DND-41 (cell line): ENCODE measurements around the gene TMEM259.
A peak's percentile ranks its signal among the peaks of the same experiment; 100 is the strongest.

Source experiments
- ATAC-seq: fragments of 200-7000 bp; cut with Tn5 transposase; 3 replicates; pipeline ENCODE4 v1.9.1; 2021; ENCODE audit warnings: low read depth; ENCODE audit not compliant: insufficient read depth
- DNase-seq: peaks from one replicate; pipeline ENCODE4 v3.0.0-alpha.2; 2020
- H2AFZ ChIP-seq: 2 replicates; pipeline ENCODE4 v1.6.0; 2012; ENCODE audit warnings: low read depth, low read length
- H3K27ac ChIP-seq: 2 replicates; pipeline ENCODE4 v1.5.1; 2012; ENCODE audit warnings: low read length, inconsistent platforms
- H3K27me3 ChIP-seq: fragments of 200-600 bp; sonication (generic); 2 replicates; pipeline ENCODE4 v1.6.0; 2012; ENCODE audit warnings: low read length, mild to moderate bottlenecking, inconsistent platforms; ENCODE audit not compliant: insufficient read depth, poor library complexity
- H3K36me3 ChIP-seq: 2 replicates; pipeline ENCODE4 v1.5.1; 2012; ENCODE audit warnings: low read length, inconsistent platforms; ENCODE audit not compliant: insufficient read depth
- H3K4me1 ChIP-seq: 2 replicates; pipeline ENCODE4 v1.5.1; 2012; ENCODE audit warnings: mild to moderate bottlenecking, low read length; ENCODE audit not compliant: insufficient read depth
- H3K4me2 ChIP-seq: 2 replicates; pipeline ENCODE4 v1.6.0; 2012; ENCODE audit warnings: mild to moderate bottlenecking, moderate library complexity, low read length, inconsistent platforms; ENCODE audit not compliant: insufficient read depth
- H3K4me3 ChIP-seq, 2 experiments: fragments of 200-600 bp in 1 of 2; shearing (Covaris generic) in 1 of 2; 2 replicates each; pipeline ENCODE4 v1.5.1; 2012 to 2016; ENCODE audit warnings: inconsistent platforms in 2 of 2, low read length in 2 of 2, mild to moderate bottlenecking in 2 of 2, low read depth in 1 of 2, moderate library complexity in 1 of 2
- H3K79me2 ChIP-seq: 2 replicates; pipeline ENCODE4 v1.6.0; 2012; ENCODE audit warnings: low read length, inconsistent platforms; ENCODE audit not compliant: insufficient read depth
- H3K9ac ChIP-seq: 2 replicates; pipeline ENCODE4 v1.6.0; 2012; ENCODE audit warnings: low read depth, mild to moderate bottlenecking, inconsistent platforms, low read length, moderate library complexity
- H3K9me3 ChIP-seq: 2 replicates; pipeline ENCODE4 v1.5.1; 2012; ENCODE audit warnings: low read length, moderate library complexity, mild to moderate bottlenecking, inconsistent platforms; ENCODE audit not compliant: insufficient read depth, severe bottlenecking
- H4K20me1 ChIP-seq: 2 replicates; pipeline ENCODE4 v1.6.0; 2012; ENCODE audit warnings: low read length; ENCODE audit not compliant: insufficient read depth
- EZH2 ChIP-seq: IDR thresholded peaks from 3 replicates; pipeline ENCODE4 v1.6.1; 2012; ENCODE audit warnings: borderline replicate concordance, low read depth, mild to moderate bottlenecking, moderate library complexity, low read length, inconsistent platforms; ENCODE audit not compliant: severe bottlenecking
- TF ChIP-seq, protein P1 (sequence below): IDR thresholded peaks from 2 replicates; pipeline ENCODE4 v1.5.1; 2012; ENCODE audit warnings: borderline replicate concordance, low read length, moderate library complexity, mild to moderate bottlenecking; ENCODE audit not compliant: poor library complexity, severe bottlenecking; ENCODE audit errors: extremely low read depth

Gene TMEM259

DNA sequence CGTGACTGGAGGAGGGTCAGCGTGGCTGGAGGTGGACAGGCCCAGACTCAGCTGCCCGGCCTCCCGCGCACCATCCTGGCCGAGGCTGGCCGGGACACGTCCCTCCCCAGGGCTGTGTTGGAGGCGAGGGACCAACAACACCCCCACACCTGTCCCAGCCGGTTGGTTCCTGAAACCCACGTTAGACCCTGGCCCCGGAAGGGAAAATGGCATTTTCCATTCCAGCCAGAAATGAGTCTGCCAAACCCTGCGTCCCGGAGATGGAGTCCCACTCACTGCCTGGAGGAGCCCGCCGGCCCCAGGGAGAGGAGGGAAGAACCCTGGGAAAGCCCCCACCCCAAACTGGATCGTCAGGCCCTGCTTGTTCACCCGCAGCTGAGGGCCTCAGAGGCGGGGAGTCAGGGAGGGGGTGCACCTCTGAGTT lies 41.6 kb downstream of the TMEM259 start:
- Histone ChIP-seq H3K9ac (no peak overlapping the region), H3K79me2 (peaks cover 6% of the 10 kb centered on the region), H3K4me2 (no peak overlapping the region), H3K27me3 (no peaks in the 10 kb centered on the region), H4K20me1 (no peaks in the 10 kb centered on the region), H3K27ac (no peak overlapping the region), H3K9me3 (no peaks in the 10 kb centered on the region), H2AFZ (no peak overlapping the region), H3K4me1 (peaks cover 20% of the 10 kb centered on the region), H3K4me3 (no peak overlapping the region), H3K36me3 (no peaks in the 10 kb centered on the region)
- DNase-seq = no peak
- TF ChIP-seq, protein P1, sequence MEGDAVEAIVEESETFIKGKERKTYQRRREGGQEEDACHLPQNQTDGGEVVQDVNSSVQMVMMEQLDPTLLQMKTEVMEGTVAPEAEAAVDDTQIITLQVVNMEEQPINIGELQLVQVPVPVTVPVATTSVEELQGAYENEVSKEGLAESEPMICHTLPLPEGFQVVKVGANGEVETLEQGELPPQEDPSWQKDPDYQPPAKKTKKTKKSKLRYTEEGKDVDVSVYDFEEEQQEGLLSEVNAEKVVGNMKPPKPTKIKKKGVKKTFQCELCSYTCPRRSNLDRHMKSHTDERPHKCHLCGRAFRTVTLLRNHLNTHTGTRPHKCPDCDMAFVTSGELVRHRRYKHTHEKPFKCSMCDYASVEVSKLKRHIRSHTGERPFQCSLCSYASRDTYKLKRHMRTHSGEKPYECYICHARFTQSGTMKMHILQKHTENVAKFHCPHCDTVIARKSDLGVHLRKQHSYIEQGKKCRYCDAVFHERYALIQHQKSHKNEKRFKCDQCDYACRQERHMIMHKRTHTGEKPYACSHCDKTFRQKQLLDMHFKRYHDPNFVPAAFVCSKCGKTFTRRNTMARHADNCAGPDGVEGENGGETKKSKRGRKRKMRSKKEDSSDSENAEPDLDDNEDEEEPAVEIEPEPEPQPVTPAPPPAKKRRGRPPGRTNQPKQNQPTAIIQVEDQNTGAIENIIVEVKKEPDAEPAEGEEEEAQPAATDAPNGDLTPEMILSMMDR = no peak
- TF ChIP-seq EZH2 = no peak
- no peak for ATAC-seq

DNA sequence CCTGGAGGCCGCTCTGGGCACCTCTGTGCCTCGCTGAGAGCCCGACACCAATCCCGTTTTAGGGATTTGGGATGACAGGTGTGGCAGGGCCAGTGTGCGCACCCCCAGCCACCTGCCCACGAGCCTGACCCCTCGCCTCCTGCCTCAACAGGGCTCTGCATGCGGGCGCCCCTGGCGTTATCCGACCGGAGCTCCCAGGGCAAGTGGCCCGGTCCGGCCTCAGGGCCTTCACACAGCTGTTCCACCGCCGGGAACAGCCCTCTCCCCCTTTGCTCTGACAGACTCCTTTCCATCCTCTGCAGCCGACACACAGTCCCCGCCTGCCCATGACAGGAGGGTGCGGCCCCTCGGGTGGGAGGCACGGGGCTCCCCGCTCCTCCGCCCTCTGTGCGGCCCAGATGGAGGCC lies 43.9 kb downstream of the TMEM259 start:
- DNase-seq = no peak

DNA sequence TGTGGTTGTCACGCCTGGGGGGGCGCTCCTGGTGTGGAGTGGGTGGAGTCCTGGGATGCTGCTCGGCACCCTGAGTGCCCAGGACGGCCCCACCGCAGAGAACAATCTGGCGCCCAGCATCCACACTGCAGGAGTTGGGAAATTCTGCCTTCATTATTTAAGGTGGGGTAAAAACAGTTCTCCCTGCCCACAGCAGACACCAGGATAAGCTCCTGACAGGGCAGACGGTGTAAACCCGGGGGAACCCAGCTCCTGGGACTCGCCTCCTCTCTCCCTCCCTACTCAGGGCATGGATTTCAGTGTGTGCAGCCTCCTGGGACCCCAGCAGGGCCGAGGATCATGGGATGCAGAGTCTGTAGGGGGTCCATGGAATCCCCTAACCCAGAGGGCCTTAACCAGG lies 44.4 kb downstream of the TMEM259 start:
- Histone ChIP-seq H4K20me1 (no peaks in the 10 kb centered on the region), H3K27ac (no peak overlapping the region)
- TF ChIP-seq EZH2 = no peak
- TF ChIP-seq, protein P1 = no peak

More for the DNA sequence above, 43.9 kb downstream of the TMEM259 start:
- Histone ChIP-seq H3K4me2 (no peak overlapping the region), H3K9ac (no peak overlapping the region), H3K4me1 (no peaks in the 10 kb centered on the region), H3K9me3 (no peaks in the 10 kb centered on the region), H3K79me2 (no peaks in the 10 kb centered on the region), H4K20me1 (no peaks in the 10 kb centered on the region), H3K27ac (no peak overlapping the region), H3K36me3 (peaks cover 3% of the 10 kb centered on the region), H2AFZ (no peak overlapping the region), H3K27me3 (no peaks in the 10 kb centered on the region), H3K4me3 (no peak overlapping the region)
- 0 out of 3 replicates have a peak, but pooled peaks have one; percentile 15 for ATAC-seq
- TF ChIP-seq EZH2 = no peak

DNA sequence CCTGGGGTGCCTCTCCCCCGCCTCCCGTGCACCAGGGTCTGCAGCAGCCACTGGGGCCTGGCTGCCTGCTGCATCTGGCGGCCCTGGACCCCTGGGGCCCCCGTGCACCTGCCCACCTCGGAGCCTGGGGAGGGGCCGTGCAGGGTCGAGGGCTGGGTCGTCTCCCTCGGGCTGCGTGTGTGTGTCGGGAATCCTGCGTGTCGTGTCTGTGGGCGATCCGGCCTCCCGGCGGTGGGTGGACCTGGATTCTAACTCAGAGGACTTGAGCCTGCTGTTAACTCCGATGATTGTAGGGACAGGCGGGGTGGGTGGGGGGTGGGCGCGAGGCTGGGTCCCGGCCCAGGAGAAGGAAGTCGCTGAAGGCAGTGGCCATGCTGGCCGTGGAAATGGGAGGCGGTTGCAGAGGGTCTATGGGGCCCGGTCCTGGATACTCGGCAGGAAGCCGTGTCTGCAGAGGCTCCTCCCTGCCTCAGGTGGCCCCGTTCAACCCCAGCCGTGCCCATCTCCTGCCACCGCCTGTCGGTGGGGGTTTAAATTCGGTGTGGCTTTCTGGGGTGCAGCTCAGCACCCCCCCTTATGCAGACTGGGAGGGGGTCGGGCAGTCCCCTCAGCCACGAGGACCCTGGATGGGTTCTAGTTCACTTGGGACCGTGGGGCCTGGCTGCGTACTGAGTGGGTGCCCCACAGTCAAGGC lies 46.2 kb downstream of the TMEM259 start:
- TF ChIP-seq, protein P1 = no peak
- no peak for TF ChIP-seq EZH2
- no peaks in the 10 kb centered on the region for H3K79me2 ChIP-seq
- no peak overlapping the region for H3K4me3 ChIP-seq
- ATAC-seq = no peak
- no peaks in the 10 kb centered on the region for H3K4me1 ChIP-seq
- no peak overlapping the region for H3K9ac ChIP-seq
- H3K27ac ChIP-seq = no peak overlapping the region
- H3K9me3 ChIP-seq = peaks cover 10% of the 10 kb centered on the region
- H2AFZ ChIP-seq = no peak overlapping the region
- peaks cover 24% of the 10 kb centered on the region for H3K36me3 ChIP-seq
- no peaks in the 10 kb centered on the region for H4K20me1 ChIP-seq
- no peak overlapping the region for H3K4me2 ChIP-seq
- no peaks in the 10 kb centered on the region for H3K27me3 ChIP-seq
- no peak for DNase-seq

More for the DNA sequence above, 44.4 kb downstream of the TMEM259 start:
- no peaks in the 10 kb centered on the region for H3K79me2 ChIP-seq
- H3K4me2 ChIP-seq = no peak overlapping the region
- no peak overlapping the region for H2AFZ ChIP-seq
- no peaks in the 10 kb centered on the region for H3K27me3 ChIP-seq
- H3K4me1 ChIP-seq = no peaks in the 10 kb centered on the region
- no peak overlapping the region for H3K9ac ChIP-seq
- H3K9me3 ChIP-seq = no peaks in the 10 kb centered on the region
- ATAC-seq (no peak), DNase-seq (no peak)
- peaks cover 7% of the 10 kb centered on the region for H3K36me3 ChIP-seq
- no peak overlapping the region for H3K4me3 ChIP-seq
